ENCODE data around the gene LHFPL2. TPM values are rescaled to one million over a fixed set of nuclear protein-coding genes. Genes with fewer than 3 reads are reported as not detected.
A peak's percentile ranks its signal among the peaks of the same experiment; 100 is the strongest.

Gene LHFPL2
- total RNA-seq, 1 experiment from 2014 or later: 49.7 TPM

DNA sequence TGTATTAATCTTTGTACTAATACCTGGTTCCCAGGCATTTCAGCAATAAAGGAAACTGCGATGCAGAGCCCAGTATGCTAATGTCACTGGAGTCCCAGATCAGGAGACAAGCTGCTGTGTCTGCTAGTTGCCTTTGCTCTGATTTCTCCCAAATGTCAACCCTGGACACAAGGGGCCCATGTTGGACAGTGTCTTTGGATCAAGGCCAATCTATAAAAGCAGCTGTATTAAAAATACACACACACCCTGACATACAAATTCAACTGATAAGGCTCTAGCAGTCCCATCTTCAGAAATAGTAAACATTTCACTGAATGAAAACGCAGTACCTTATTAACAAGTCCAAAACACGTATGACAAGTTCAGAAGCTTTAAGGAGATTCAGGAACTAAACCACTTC lies 18.9 kb downstream of the LHFPL2 start:
- no peaks in the 10 kb centered on the region for H3K9me3 Mint-ChIP-seq (ENCODE audit: unreplicated experiment)
- no peak overlapping the region for H3K4me3 ChIP-seq (ENCODE audit: low read depth, low read length)
- intact Hi-C loops (cut with micrococcal nuclease; ENCODE audit: unreplicated experiment): loop anchor here (5.0 kb wide), 1 partner anchor 157 kb away; no protein-coding TSS in a partner anchor
- no TSS peak for BruUV-seq (replicated peaks)
- H3K27me3 Mint-ChIP-seq (ENCODE audit: insufficient read depth, unreplicated experiment): no peaks in the 10 kb centered on the region
- DNase-seq: no peak
- ChIA-PET POLR2A (no interaction called here), CTCF (no interaction called here)
- H3K27me3 ChIP-seq (replicated peaks; ENCODE audit: control insufficient read depth, insufficient read depth, low read length): no peaks in the 10 kb centered on the region
- H3K4me1 Mint-ChIP-seq (ENCODE audit: low read depth, unreplicated experiment): peaks cover 30% of the 10 kb centered on the region
- TF ChIP-seq CTCF (IDR thresholded peaks at IDR 0.05; ENCODE audit: insufficient read depth in 1 of 2, low read depth in 1 of 2, low read length in 1 of 2, severe bottlenecking in 1 of 2, unreplicated experiment in 1 of 2): no peak
- no peaks in the 10 kb centered on the region for H3K9me3 ChIP-seq
- no peak overlapping the region for H3K27ac Mint-ChIP-seq (ENCODE audit: unreplicated experiment)
- no peak overlapping the region for H3K4me3 Mint-ChIP-seq (ENCODE audit: unreplicated experiment)
- peaks cover 51% of the 10 kb centered on the region for H3K36me3 Mint-ChIP-seq (ENCODE audit: insufficient read depth, unreplicated experiment)
- peaks cover 3% of the 10 kb centered on the region for H3K36me3 ChIP-seq (ENCODE audit: control insufficient read depth, insufficient read depth, low read length)
- H3K4me1 ChIP-seq: peaks cover 19% of the 10 kb centered on the region

DNA sequence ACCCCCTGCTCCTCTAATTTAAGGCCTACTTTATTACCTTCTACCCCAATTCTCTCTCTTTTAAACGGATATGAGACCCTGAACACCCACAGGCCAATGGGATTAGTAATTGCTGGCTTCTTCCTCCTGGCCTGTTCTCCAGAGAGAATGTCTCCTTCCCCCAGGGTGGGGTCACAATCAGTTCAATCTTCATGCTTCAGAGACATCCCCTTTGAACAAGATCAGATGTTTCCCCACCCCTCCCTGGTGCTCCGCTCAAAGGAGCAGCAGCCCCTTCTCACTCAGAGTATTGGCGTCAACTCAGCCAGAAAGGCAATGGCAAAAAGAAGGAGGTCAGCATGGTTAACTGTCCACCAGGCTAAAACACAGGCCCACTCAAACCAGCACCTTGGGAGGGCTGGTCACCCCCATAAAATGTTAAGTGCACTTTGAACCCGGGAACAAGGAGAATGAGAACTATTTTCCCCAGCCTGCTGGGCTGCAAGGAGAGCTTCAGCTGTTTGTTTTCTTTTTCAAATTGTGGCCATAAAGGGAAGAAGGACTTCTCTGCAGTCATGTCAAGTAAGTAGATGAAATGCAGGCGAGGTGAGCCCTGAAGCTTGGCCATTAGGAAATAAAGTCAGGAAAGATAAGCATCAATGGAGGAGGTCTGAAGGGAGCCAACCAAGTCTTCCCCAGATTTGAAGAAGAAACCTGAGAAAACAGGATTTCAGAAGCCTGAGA lies 20.1 kb downstream of the LHFPL2 start:
- H3K4me1 Mint-ChIP-seq (ENCODE audit: low read depth, unreplicated experiment): peaks cover 30% of the 10 kb centered on the region
- no peak for TF ChIP-seq CTCF (IDR thresholded peaks at IDR 0.05; ENCODE audit: insufficient read depth in 1 of 2, low read depth in 1 of 2, low read length in 1 of 2, severe bottlenecking in 1 of 2, unreplicated experiment in 1 of 2)
- no peak overlapping the region for H3K4me3 Mint-ChIP-seq (ENCODE audit: unreplicated experiment)
- peak overlapping the region; percentile 2 for H3K27ac Mint-ChIP-seq (ENCODE audit: unreplicated experiment)
- no peaks in the 10 kb centered on the region for H3K27me3 Mint-ChIP-seq (ENCODE audit: insufficient read depth, unreplicated experiment)
- intact Hi-C loops (cut with micrococcal nuclease; ENCODE audit: unreplicated experiment): loop anchor here (5.0 kb wide), 1 partner anchor 156 kb away; no protein-coding TSS in a partner anchor
- H3K4me1 ChIP-seq: peaks cover 19% of the 10 kb centered on the region
- BruUV-seq (replicated peaks): no TSS peak
- peaks cover 47% of the 10 kb centered on the region for H3K36me3 Mint-ChIP-seq (ENCODE audit: insufficient read depth, unreplicated experiment)
- H3K9me3 Mint-ChIP-seq (ENCODE audit: unreplicated experiment): no peaks in the 10 kb centered on the region
- no peaks in the 10 kb centered on the region for H3K27me3 ChIP-seq (replicated peaks; ENCODE audit: control insufficient read depth, insufficient read depth, low read length)
- H3K36me3 ChIP-seq (ENCODE audit: control insufficient read depth, insufficient read depth, low read length): peaks cover 3% of the 10 kb centered on the region
- ChIA-PET CTCF (interaction anchor here (1.0 kb wide), 1 partner anchor 95 kb away, joined by 3 read pairs; no protein-coding TSS in a partner anchor), POLR2A (interaction anchor here (0.5 kb wide), 1 partner anchor 1463 kb away, joined by 7 read pairs; no protein-coding TSS in a partner anchor)
- no peak overlapping the region for H3K4me3 ChIP-seq (ENCODE audit: low read depth, low read length)
- no peaks in the 10 kb centered on the region for H3K9me3 ChIP-seq
- no peak for DNase-seq

GRCh38 chr5:78627766-78628165 lies 20.8 kb downstream of the LHFPL2 start:
- no peak for TF ChIP-seq CTCF (IDR thresholded peaks at IDR 0.05; ENCODE audit: insufficient read depth in 1 of 2, low read depth in 1 of 2, low read length in 1 of 2, severe bottlenecking in 1 of 2, unreplicated experiment in 1 of 2)
- no peak for DNase-seq
- H3K27me3 ChIP-seq (replicated peaks; ENCODE audit: control insufficient read depth, insufficient read depth, low read length): no peaks in the 10 kb centered on the region
- no peaks in the 10 kb centered on the region for H3K27me3 Mint-ChIP-seq (ENCODE audit: insufficient read depth, unreplicated experiment)
- H3K4me1 Mint-ChIP-seq (ENCODE audit: low read depth, unreplicated experiment): peaks cover 33% of the 10 kb centered on the region
- no peak overlapping the region for H3K4me3 Mint-ChIP-seq (ENCODE audit: unreplicated experiment)
- intact Hi-C loops (cut with micrococcal nuclease; ENCODE audit: unreplicated experiment): loop anchor here (1.0 to 5.0 kb wide), 2 partner anchors 89 to 155 kb away; no protein-coding TSS in a partner anchor
- BruUV-seq (replicated peaks): no TSS peak
- peaks cover 22% of the 10 kb centered on the region for H3K4me1 ChIP-seq
- no peaks in the 10 kb centered on the region for H3K9me3 Mint-ChIP-seq (ENCODE audit: unreplicated experiment)
- peak overlapping the region; percentile 2 for H3K27ac Mint-ChIP-seq (ENCODE audit: unreplicated experiment)
- peaks cover 45% of the 10 kb centered on the region for H3K36me3 Mint-ChIP-seq (ENCODE audit: insufficient read depth, unreplicated experiment)
- H3K4me3 ChIP-seq (ENCODE audit: low read depth, low read length): no peak overlapping the region
- H3K36me3 ChIP-seq (ENCODE audit: control insufficient read depth, insufficient read depth, low read length): no peaks in the 10 kb centered on the region; the same call in none of the 2 replicates
- H3K9me3 ChIP-seq: no peaks in the 10 kb centered on the region
- POLR2A ChIA-PET: no interaction called here
- CTCF ChIA-PET: interaction anchor here (0.6 to 1.0 kb wide), 5 partner anchors 21 to 281 kb away, joined by 3 to 5 read pairs (median 3); partner anchors contain the start of gene LHFPL2

All from Caco-2 (cell line).